Ishikawa (cell line): Measurements from ENCODE around the gene PRDM1.

Source experiments
- CREB1 ChIP-seq: IDR thresholded peaks from 2 replicates; pipeline ENCODE4 v1.6.1; 2012; ENCODE audit warnings: low read depth
- EP300 ChIP-seq: IDR thresholded peaks from 2 replicates; pipeline ENCODE4 v1.6.1; 2012; ENCODE audit warnings: borderline replicate concordance
- MAX ChIP-seq: IDR thresholded peaks from 2 replicates; pipeline ENCODE4 v1.6.1; 2012
- REST ChIP-seq: IDR thresholded peaks from 2 replicates; pipeline ENCODE4 v1.6.1; 2012; ENCODE audit warnings: low read depth, mild to moderate bottlenecking
- TAF1 ChIP-seq: IDR thresholded peaks from 2 replicates; pipeline ENCODE4 v1.6.1; 2012; ENCODE audit warnings: low read depth, mild to moderate bottlenecking
- TEAD4 ChIP-seq: IDR thresholded peaks from 2 replicates; pipeline ENCODE4 v1.6.1; 2012
- USF1 ChIP-seq: IDR thresholded peaks from 2 replicates; pipeline ENCODE4 v1.6.1; 2012
- YY1 ChIP-seq: IDR thresholded peaks from 2 replicates; pipeline ENCODE4 v1.6.1; 2012; ENCODE audit warnings: low read depth
- ZBTB7A ChIP-seq: IDR thresholded peaks from 2 replicates; pipeline ENCODE4 v1.6.1; 2012; ENCODE audit warnings: low read depth

DNA sequence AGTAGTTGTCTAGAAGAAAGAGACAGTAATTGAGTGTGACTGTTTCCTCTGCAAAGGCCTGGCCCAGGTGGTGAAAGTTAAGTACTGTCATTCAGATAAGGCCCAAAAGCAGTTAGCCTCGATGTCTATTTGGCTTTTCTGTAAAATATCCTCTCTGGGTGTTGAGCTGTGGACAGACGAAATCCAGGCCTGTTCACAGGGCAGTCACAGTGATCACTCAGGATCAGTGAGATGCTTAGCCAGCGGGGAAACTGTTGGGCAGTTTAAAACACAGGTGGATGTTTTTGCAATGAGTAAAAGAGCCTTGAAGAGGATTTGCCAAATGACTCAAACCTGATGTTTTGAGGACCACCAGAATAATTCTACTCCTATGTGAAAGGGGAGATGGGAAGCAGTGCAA is 22.0 kb upstream of the PRDM1 start:
- TF ChIP-seq REST, result no peak
- TF ChIP-seq TEAD4, result no peak
- no peak for TF ChIP-seq ZBTB7A
- no peak for TF ChIP-seq TAF1
- no peak for TF ChIP-seq EP300
- no peak for TF ChIP-seq CREB1
- TF ChIP-seq MAX, result no peak
- TF ChIP-seq USF1, result no peak
- no peak for TF ChIP-seq YY1
